Measurements from ENCODE around the gene DIP2A. TPM values are rescaled to one million over a fixed set of nuclear protein-coding genes. Genes with fewer than 3 reads are reported as not detected.

Gene DIP2A
- total RNA-seq, 1 donor from 2014 or later, result 57.2 TPM

DNA sequence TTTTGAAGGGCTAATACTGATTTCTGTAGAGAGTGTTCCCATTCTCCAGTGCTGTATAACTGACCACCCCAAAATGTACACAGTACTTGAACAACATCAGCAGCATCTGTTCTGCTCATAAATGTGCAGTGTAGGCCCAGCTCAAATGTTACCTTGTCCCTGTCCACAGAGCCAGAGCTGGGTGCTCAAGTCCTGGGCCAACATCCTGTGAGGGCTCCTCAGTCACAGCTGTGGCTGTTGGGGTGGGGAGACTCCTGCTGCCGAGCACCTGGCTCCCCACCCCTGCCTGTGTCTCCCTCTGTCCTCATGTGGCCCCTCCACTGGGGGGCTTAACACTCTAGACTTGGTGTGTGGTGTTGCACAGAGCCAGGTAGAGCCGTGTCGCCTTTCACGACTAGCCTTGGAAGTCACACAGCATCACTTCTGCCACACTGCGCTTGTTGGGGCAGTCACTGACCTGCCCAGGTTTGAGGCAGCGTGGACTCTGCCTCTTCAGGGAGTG is 30.5 kb downstream of the DIP2A start:
- peaks cover 14% of the 10 kb centered on the region for H3K9me3 Mint-ChIP-seq
- H3K27ac Mint-ChIP-seq, result no peak overlapping the region
- no peaks in the 10 kb centered on the region for H3K27me3 Mint-ChIP-seq (ENCODE audit: low read depth)
- H3K4me1 Mint-ChIP-seq, result no peaks in the 10 kb centered on the region
- H3K4me3 Mint-ChIP-seq, result no peak overlapping the region
- peaks cover 37% of the 10 kb centered on the region for H3K36me3 Mint-ChIP-seq
- no peak for DNase-seq (ENCODE audit: low spot score in 2 of 2, unreplicated experiment in 2 of 2)
- TF ChIP-seq, protein P1, sequence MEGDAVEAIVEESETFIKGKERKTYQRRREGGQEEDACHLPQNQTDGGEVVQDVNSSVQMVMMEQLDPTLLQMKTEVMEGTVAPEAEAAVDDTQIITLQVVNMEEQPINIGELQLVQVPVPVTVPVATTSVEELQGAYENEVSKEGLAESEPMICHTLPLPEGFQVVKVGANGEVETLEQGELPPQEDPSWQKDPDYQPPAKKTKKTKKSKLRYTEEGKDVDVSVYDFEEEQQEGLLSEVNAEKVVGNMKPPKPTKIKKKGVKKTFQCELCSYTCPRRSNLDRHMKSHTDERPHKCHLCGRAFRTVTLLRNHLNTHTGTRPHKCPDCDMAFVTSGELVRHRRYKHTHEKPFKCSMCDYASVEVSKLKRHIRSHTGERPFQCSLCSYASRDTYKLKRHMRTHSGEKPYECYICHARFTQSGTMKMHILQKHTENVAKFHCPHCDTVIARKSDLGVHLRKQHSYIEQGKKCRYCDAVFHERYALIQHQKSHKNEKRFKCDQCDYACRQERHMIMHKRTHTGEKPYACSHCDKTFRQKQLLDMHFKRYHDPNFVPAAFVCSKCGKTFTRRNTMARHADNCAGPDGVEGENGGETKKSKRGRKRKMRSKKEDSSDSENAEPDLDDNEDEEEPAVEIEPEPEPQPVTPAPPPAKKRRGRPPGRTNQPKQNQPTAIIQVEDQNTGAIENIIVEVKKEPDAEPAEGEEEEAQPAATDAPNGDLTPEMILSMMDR (IDR thresholded peaks at IDR 0.05; ENCODE audit: unreplicated experiment), result no peak

DNA sequence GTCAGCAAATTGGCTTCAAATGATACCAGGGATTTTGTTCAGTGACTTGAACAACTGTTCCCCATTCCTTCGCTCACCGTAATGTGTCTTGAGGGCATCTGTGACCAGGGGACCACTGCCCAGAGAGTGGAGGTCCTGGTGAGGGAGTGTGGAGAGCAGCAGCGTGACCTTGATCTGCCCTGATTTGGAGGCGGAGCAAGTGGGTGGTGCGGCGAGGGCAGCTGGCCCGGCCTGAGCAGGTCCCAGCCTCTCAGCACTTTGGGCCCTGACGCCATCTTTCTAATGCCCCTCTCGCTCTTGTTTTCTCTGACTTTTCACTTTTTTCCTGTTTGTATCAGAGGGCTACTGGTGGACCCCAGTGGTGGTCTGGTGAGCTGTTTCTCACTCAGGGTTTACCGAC is 31.1 kb downstream of the DIP2A start:
- H3K4me1 Mint-ChIP-seq, result no peaks in the 10 kb centered on the region

DNA sequence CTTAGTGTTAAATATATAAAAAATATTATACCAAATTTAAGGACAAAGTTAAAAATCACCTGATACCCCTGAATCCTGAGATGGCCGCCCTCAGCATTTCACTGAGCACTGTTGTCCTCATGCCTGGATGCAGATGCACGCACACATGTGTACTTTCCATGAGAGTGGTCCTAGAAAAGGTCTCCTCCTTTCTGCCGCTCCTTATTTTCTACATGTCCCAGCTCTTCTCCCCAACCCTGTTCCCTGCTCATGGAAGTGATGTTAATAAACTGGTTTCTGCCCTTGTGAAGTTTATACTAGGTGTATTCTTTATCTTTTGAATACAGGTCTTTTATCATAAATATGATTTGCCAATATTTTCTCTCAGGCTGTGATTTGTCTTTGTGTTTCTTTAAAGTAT is 32.9 kb downstream of the DIP2A start:
- Mint-ChIP-seq H3K36me3 (peaks cover 38% of the 10 kb centered on the region), H3K27ac (no peak overlapping the region), H3K4me1 (no peaks in the 10 kb centered on the region), H3K9me3 (peaks cover 14% of the 10 kb centered on the region), H3K27me3 (ENCODE audit: low read depth) (no peaks in the 10 kb centered on the region), H3K4me3 (no peak overlapping the region)
- TF ChIP-seq, protein P1 (IDR thresholded peaks at IDR 0.05; ENCODE audit: unreplicated experiment), result no peak
- no peak for DNase-seq (ENCODE audit: low spot score in 2 of 2, unreplicated experiment in 2 of 2)

More for the DNA sequence above, 31.1 kb downstream of the DIP2A start:
- Mint-ChIP-seq H3K27me3 (ENCODE audit: low read depth) (no peaks in the 10 kb centered on the region), H3K9me3 (peaks cover 14% of the 10 kb centered on the region), H3K36me3 (peaks cover 42% of the 10 kb centered on the region), H3K27ac (no peak overlapping the region), H3K4me3 (no peak overlapping the region)
- TF ChIP-seq, protein P1 (IDR thresholded peaks at IDR 0.05; ENCODE audit: unreplicated experiment), result no peak
- DNase-seq (ENCODE audit: low spot score in 2 of 2, unreplicated experiment in 2 of 2), result no peak

DNA sequence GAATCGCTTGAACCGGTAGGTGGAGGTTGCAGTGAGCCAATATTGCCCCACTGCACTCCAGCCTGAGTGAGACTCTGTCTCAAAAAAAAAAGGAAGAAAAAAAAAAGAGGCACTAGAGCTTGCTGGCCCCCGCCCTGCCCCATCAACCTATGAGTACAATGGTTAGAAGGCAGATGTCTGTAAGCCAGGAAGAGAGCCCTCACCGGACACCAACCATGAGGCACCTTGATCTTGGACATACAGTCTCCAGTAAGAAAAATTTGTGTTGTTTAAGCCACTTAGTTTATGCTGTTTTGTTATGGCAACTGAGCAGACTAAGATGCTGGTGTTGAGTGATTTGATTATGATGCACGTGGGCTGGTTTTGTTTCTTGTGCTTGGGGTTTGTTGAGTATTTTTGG is 34.2 kb downstream of the DIP2A start:
- TF ChIP-seq, protein P1 (IDR thresholded peaks at IDR 0.05; ENCODE audit: unreplicated experiment), result no peak
- Mint-ChIP-seq H3K27me3 (ENCODE audit: low read depth) (no peaks in the 10 kb centered on the region), H3K36me3 (peaks cover 38% of the 10 kb centered on the region), H3K4me1 (no peaks in the 10 kb centered on the region), H3K27ac (no peak overlapping the region), H3K4me3 (no peak overlapping the region), H3K9me3 (peaks cover 14% of the 10 kb centered on the region)
- no peak for DNase-seq (ENCODE audit: low spot score in 2 of 2, unreplicated experiment in 2 of 2)

DNA sequence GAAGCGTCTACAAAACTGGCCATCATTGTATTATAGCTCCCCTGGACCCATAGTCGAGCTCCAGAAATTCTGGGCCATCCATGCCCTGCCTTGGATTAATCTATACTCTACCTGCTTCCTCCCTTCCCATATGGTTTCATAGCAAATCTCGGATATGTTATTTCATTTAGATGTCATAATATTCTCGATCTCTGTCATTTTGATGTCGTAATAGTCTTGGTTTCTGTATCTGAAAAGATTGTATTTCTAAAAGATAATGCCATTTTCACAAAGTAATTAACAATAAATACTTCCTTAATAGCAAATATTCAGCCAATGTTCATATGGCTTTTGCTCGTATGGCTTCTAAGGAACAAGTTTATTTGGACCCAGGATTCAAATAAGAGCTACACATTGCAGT is 35.1 kb downstream of the DIP2A start:
- H3K4me3 Mint-ChIP-seq, result no peak overlapping the region
- no peak overlapping the region for H3K27ac Mint-ChIP-seq
- peaks cover 14% of the 10 kb centered on the region for H3K9me3 Mint-ChIP-seq
- TF ChIP-seq, protein P1 (IDR thresholded peaks at IDR 0.05; ENCODE audit: unreplicated experiment), result no peak
- no peak for DNase-seq (ENCODE audit: low spot score in 2 of 2, unreplicated experiment in 2 of 2)
- peaks cover 43% of the 10 kb centered on the region for H3K36me3 Mint-ChIP-seq
- no peaks in the 10 kb centered on the region for H3K4me1 Mint-ChIP-seq
- H3K27me3 Mint-ChIP-seq (ENCODE audit: low read depth), result no peaks in the 10 kb centered on the region
